ENCODE results near the gene TRIM63.

The TRIM63 gene

DNA sequence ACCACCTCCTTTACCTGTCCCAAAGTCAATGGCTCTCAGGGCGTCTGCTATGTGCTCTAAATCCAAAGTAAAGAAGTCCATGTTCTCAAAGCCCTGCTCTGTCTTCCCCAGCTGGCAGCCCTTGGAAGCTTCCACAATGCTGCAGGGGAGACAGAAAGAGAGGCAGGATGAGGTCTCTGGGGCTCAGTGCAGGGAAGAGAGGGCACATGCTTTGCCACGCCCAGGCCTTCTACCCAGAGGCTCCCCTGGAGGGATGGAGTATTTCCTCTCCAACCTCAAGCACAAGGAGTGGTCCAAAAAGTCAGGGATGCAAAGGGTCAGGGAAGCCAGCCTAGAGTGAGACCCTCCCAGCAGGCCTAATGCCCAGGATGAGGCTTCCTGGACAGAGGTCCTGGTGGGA, 10.2 kb downstream of the TRIM63 start:
- no peak for DNase-seq (ENCODE audit: low spot score)

DNA sequence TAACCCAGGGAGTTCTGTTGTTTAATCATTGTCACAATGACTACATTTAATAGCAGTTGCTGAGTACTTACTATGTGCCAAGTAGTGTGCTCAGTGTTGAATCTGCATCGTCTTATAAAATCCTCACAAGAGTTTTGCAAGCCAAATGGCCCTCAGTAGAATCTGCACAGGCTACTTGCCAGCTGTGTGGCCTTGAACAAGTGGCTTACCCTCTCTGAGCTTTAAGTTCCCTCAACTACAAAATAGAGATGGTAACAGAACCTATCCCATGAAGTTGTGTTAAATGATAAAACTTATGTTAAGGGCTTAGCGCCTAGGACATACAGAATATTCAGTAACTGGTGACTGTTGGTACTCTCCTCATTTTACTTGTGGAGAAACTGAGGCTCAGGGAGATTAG, 12.4 kb downstream of the TRIM63 start:
- no peak for DNase-seq (ENCODE audit: low spot score)

GRCh38 chr1:26053718-26054560, 13.5 kb downstream of the TRIM63 start:
- DNase-seq (ENCODE audit: low spot score) = no peak

DNA sequence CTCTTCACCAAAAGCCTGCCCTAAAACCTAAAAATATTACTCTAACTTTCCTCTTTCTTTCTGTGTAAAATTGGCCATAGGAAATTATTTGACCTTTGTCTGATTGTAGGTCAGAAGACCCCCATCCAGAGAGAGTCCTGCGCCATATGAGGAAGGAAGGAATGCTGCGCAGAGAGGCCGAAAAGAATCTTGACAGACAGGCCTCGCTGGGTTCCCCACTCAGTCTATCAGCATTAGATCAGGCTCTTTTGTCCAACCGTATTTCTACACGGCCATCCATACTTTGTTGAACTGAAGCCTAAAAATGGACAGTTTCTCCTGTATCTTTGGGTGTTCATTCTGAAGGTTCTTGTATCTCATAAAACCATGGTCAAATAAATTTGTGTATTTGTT, 17.2 kb downstream of the TRIM63 start:
- no peak for DNase-seq (ENCODE audit: low spot score)

- peak; percentile 53 for DNase-seq (ENCODE audit: low spot score)
Observed at GRCh38 chr1:26049531-26050247, 17.7 kb downstream of the TRIM63 start.

DNA sequence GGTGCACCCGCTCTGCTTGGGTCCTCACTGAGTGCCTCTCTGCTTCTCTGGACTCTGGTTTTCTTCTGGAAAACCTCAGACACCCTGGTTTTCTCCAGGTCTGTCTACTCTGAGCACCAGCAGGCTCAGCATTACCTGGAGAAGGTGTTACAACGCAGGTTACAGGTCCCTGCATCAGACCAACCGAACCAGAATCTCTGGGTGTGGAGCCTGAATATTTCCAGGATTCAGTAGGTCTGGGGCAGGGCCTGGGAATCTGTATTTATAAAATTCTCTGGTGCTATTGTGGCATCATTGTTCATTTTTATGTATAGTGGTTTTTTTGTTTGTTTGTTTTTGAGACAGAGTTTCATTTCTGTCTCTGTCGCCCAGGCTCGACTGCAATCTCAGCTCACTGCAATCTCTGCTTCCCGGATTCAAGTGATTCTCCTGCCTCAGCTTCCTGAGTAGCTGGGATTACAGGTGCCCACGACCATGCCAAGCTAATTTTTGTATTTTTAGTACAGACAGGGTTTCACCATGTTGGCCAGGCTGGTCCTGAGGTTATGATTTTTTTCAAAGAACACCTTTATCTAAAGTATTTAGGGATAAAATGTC, 20.1 kb downstream of the TRIM63 start:
- DNase-seq (ENCODE audit: low spot score) = no peak

GRCh38 chr1:26046246-26047095, 21.0 kb downstream of the TRIM63 start:
- no peak for DNase-seq (ENCODE audit: low spot score)

DNA sequence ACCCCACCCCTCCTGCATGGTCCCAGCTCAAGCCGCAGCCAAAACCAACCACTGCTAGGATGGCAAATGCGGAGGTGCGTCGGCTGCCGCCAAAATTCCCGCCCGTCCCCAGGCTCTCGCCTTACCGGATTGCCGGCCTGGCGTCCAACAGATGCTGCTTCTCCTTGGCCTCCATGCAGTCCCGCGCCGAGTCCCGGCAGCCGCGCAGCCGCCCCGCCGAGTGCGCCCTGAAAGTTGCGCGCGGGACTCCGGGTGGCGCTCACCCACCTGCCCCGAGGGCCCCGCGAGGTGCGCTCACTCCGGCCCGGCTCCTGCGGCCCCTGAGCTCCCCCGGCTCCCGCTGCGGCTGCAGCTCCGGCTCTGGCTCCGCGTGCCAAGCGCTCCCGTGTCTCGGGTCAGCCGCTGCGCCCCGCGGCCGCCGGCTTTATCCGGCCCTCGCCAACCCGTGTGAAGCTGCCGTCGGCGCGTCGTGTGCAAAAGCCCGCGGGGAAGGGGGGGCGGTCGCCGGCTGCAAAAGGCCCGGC, 21.6 kb downstream of the TRIM63 start, which contains the start of gene SLC30A2:
Gene SLC30A2 (minus strand): TSS at position 397 of the 524 bp plus-strand sequence. CDS start 222 bp downstream, at position 175.
- DNase-seq (ENCODE audit: low spot score) = no peak

DNA sequence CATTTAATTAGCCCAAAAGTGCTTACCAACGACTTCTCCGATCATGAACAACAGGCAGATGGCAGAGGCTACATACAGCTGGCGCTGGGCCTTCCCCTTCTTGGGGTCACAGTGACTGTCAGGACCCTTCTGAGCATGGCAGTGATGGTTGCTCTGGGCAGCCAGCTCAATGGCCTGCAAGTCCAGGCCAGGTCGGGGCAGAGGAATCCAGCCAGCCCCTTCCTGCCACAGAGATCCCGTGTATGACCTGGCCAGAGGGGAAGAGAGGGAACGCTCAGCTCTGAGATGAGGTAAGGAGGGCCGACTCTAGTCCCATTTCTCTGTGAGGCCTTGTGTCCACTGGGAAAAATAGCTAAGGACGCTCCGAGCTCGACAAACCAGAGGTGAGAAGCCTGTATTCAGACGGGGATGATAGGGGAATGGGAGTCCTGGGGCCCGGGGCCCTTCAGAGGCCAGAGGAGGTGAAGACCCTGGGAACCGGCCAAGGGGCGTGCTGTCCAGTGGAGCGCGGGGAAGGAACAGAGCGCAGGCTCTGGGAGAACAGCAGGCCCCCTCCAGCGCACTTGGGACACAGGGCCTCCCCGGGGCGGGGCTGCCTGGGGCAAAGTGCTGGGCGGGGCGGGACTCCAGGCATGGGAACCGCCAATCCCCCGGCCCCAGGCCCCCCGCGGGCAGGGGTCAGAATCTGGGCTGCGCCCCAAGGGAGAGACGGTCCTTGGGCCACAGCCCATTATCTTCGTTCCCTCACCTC, 22.3 kb downstream of the TRIM63 start:
- DNase-seq (ENCODE audit: low spot score) = no peak

DNA sequence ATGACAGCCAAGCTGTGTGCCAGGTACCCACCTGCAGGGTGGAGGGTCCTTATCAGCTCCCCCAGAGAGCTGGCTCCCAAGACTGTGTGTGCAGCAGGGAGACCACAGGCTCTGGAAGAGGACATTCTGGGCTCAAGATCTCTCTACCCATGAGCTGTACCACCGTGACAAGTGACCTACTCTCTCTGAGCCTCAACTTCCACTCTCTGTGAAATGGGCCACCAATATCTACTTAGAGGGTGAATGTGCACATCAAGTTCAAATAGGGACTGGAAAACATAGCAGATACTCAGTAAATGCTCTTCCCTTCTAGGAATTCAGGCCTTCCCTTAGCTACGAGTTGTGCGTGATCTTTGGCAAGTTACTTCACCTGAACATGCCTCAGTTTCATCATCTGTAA, 23.0 kb downstream of the TRIM63 start:
- no peak for DNase-seq (ENCODE audit: low spot score)

DNA sequence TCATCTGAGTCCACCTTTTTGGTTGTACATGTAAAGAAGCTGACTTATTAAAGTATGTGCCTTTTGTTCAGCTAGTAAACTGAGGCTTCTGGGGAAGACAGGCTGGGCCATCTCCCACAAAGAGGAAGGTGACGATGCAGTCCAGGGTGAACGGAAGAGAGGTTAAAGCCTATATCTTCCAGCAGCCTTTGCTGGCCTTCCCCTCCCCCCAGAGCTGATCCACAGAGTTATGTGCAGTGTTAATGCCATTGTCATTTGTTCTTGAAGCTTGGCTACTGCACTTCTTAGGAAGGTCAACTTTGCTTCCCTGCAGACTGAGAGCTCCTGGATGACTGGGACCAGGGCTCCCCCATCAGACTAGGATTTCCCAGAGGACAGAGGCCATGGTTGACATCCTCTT, 23.7 kb downstream of the TRIM63 start:
- no peak for DNase-seq (ENCODE audit: low spot score)

DNA sequence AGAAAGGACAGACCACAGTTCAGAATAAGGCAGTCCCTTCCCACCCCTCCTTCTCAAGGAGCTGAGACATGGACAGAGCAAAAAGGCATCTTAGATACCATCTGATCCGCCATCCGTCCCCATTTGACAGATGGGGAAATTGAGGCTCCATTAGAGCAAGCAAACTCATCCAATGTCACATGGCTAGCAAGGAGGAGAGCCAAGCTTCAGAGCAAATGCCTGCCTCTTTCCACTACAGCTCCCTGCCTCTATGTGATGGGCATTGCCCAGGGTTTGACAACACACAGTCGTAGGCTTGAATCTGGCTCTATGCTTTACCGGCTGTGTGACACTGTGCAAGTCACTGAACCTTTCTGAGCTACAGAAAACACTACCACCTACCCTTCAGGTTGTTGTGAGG, 25.5 kb downstream of the TRIM63 start:
- DNase-seq (ENCODE audit: low spot score) = no peak

DNA sequence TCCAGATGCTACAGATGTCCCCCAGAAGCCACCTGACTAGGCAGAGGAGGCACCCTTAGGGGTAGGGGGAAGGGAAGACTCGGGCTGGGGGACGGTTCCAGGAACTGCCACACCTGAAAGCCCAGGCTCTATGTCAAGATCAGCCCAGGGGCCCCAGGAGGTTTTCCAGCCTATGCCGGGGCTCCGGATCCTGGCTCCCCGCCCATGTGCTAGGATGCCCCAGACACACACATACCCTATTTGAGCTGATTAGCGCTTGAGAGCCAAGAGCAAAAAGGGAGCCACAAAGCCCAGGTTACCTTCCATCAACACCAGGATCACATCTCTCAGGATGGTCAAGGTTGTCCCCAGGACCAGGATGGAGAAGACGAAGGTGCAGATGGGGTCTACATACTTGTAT, 26.0 kb downstream of the TRIM63 start:
- DNase-seq (ENCODE audit: low spot score) = no peak

GRCh38 chr1:26038904-26039303, 28.5 kb downstream of the TRIM63 start:
- DNase-seq (ENCODE audit: low spot score) = no peak

- no peak for DNase-seq (ENCODE audit: low spot score)
Observed at GRCh38 chr1:26038477-26038876, 29.0 kb downstream of the TRIM63 start.

- no peak for DNase-seq (ENCODE audit: low spot score)
Observed at GRCh38 chr1:26037904-26038303, 29.5 kb downstream of the TRIM63 start.

DNA sequence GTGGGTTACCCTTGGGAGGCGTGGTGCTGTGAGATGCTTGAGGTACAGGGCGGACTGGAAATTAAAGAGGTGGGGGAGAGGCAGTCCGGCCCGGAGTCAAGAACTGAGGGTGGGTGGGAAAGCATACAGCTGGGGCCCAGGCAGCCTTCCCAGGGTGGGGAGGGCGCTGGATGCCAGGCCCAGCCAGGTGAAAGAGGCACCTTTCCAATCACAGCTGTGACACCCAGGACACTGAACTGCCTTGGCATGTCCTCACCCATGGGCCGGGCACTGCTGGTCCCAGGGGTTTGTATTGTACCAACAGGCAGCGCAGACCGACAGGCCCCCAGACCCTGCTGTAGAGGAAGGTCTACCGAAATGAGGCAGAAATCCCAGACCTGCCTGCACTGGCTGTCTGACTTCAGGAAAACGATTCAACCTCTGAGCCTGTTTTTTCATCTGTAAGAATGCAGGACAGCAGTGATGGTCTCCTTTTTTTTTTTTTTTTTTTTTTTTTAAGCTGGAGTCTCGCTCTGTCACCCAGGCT, 30.6 kb downstream of the TRIM63 start:
- no peak for DNase-seq (ENCODE audit: low spot score)

DNA sequence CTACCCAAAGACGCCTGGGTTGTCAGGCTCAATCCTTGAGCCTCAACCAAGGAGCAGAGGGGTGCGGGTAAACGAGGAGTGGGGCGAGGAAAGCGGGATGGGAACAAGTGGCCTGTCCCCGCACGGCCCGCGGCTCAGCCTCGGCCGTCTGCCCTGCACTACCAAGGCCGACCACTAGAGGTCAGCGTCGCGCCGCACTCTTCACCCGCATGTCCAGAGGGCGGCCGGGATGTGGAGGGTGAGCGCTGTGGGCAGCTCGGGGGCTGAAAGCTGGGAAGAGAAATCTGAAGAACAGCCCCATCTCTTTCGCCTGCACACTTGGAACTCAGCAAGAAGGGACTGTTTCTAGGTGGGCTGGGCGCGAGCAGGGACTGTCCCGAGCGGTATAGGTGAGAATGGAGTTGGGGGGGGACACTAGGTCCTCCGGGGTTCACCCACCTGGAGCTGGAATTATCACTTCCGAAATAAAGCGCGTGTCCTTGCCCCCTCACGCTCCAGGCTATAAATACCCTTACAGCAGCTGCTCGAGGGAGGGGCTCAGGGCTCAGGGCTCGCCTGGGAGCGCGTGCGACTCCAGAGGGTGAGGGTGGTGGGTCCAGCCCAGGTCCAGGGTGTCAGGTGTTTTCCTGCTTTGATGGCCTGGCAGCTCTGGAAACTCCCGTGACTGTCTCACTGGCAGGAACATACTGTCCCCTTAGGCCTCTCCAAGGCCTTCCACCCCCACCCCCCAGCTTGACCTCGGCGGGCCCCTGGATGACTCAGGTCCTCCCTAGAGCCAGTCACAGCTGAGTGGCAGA, 31.3 kb downstream of the TRIM63 start:
- peak; percentile 94 for DNase-seq (ENCODE audit: low spot score)

GRCh38 chr1:26035203-26035958, 32.0 kb downstream of the TRIM63 start:
- DNase-seq (ENCODE audit: low spot score) = peak; percentile 97
